Activated CD8-positive, alpha-beta T cell treated with anti-CD3 and anti-CD28 coated beads for 36 hours (primary cell): ENCODE results near the gene ZNF14. TPM values are rescaled to one million over a fixed set of nuclear protein-coding genes. Genes with fewer than 3 reads are reported as not detected.
"Not testable (repeated sequence)": the region's sequence is repeated elsewhere in the genome, so short reads cannot be mapped to it uniquely, and the experiment has no call there.

Experiments used
- ATAC-seq: fragments of 200-7000 bp; cut with Tn5 transposase; one replicate; pipeline ENCODE4 v1.10.0; 2021; ENCODE audit warnings: mild to moderate bottlenecking, moderate library complexity
- CTCF ChIA-PET: fragments of 350-600 bp; sonication (Branson Sonifier 250); formaldehyde crosslinking; loops from one replicate; lab custom pipeline; 2021; ENCODE audit warnings: antibody characterized with exemption; lab: Charles Lee
- POLR2A ChIA-PET: fragments of 350-600 bp; sonication (Branson Sonifier 250); formaldehyde crosslinking; loops from one replicate; lab custom pipeline; 2021; ENCODE audit warnings: antibody characterized with exemption; lab: Charles Lee
- DNase-seq: peaks from one replicate; pipeline ENCODE4 v3.0.0-alpha.2; 2020
- H3K27ac Mint-ChIP-seq: one replicate; pipeline ENCODE4 v1.8.0; 2021; ENCODE audit warnings: mild to moderate bottlenecking, mixed read lengths
- H3K27me3 Mint-ChIP-seq: one replicate; pipeline ENCODE4 v1.8.0; 2021; ENCODE audit warnings: mixed read lengths
- H3K36me3 Mint-ChIP-seq: one replicate; pipeline ENCODE4 v1.8.0; 2021; ENCODE audit warnings: low read depth, mixed read lengths
- H3K4me1 Mint-ChIP-seq: one replicate; pipeline ENCODE4 v1.8.0; 2021; ENCODE audit warnings: low read depth, mixed read lengths
- H3K4me3 Mint-ChIP-seq: one replicate; pipeline ENCODE4 v1.8.0; 2021; ENCODE audit warnings: mild to moderate bottlenecking, moderate library complexity, mixed read lengths
- H3K9me3 Mint-ChIP-seq: one replicate; pipeline ENCODE4 v1.8.0; 2021; ENCODE audit warnings: mixed read lengths
- CTCF ChIP-seq: fragments of 200-600 bp; IDR thresholded peaks from one replicate; pipeline ENCODE4 v1.8.0; 2022; ENCODE audit warnings: antibody characterized with exemption, mild to moderate bottlenecking
- intact Hi-C: fragments of 100-400 bp; cut with micrococcal nuclease; formaldehyde crosslinking; loops from one replicate; pipeline ENCODE4 v1.10.0; 2022
- total RNA-seq, 2 experiments: library from RNA; stranded (reverse); gene quantifications; one replicate each; pipeline ENCODE4 v1.2.3, GENCODE V29; 2021

Gene ZNF14
- total RNA-seq, result 1 to 10 TPM; 8.6 to 9.3 TPM

DNA sequence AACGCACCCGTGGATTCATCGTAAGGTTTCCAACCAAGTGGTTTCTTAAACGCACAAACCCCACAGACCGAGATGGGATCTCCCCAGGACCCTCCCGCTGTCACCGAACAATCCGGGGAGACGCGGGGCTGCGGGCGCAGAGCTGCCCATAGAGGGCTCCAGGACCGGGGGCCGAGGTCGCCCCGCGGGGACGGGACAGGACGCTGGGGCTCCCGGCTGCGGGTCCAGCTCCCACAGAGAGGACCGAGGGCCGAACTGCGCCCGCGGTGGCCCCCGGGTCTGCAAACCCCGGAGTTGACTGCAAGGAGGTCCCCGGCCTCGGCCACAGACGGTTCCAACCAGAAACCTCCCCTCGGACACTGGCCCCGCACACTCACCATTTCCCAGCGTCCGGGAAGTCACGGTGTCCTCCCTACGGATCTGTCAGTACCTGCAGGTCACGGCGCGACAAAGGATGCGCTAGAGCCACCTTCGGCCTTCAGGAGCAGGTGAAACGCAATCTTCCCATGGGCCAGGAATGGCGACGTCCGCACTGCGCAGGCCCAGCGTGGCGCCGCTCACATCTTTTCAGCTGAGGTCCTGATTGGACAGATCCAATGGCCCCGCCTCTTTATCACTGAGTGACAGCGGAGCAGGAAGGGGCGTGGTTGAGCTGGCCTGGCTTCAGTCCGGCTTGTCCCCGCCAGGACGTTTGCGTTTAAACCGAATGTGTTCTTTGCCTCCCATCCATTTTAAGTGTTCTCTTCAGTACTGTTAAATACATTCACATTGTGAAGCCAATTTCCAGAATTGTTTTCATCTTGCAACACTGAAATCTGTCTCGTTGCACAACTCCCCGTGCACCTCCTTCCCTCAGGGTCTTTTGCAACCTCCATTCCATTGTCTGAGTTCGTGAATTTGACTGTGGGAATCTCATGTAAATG is at the start of gene ZNF14:
ZNF14 (minus strand) TSS at position 534 of the 923 bp plus-strand sequence; CDS start at position 380, 154 bp downstream.
- TF ChIP-seq CTCF, result no peak
- CTCF ChIA-PET, result interaction anchor here (0.5 to 1.8 kb wide), 8 partner anchors 11 to 826 kb away, joined by 3 to 5 read pairs (median 3); no protein-coding TSS in a partner anchor

GRCh38 chr19:19781791-19782190 is 48.9 kb upstream of the ZNF14 start:
- ATAC-seq, H3K27me3 Mint-ChIP-seq, H3K4me3 Mint-ChIP-seq, DNase-seq, intact Hi-C loops: not testable (repeated sequence)
- H3K4me1 Mint-ChIP-seq, result peaks cover 60% of the 10 kb centered on the region
- POLR2A ChIA-PET, result interaction anchor here (0.9 to 2.8 kb wide), 5 partner anchors 8 to 118 kb away, joined by 3 to 10 read pairs (median 6); partner anchors contain the start of genes ZNF101 and ZNF506
- H3K27ac Mint-ChIP-seq, result peak overlapping the region; percentile 85
- peaks cover 34% of the 10 kb centered on the region for H3K9me3 Mint-ChIP-seq
- H3K36me3 Mint-ChIP-seq, result peaks cover 87% of the 10 kb centered on the region
- CTCF ChIA-PET, result interaction anchor here (0.6 to 1.2 kb wide), 2 partner anchors 50 to 119 kb away, joined by 3 read pairs; partner anchors contain the start of gene ZNF93

More for the DNA sequence above, at the start of gene ZNF14:
- H3K9me3 Mint-ChIP-seq, result peaks cover 19% of the 10 kb centered on the region
- H3K4me3 Mint-ChIP-seq, result peak within 1 kb of the TSS; percentile 89
- peaks cover 45% of the 10 kb centered on the region for H3K36me3 Mint-ChIP-seq
- intact Hi-C loops, result no loop called here
- peaks cover 20% of the 10 kb centered on the region for H3K4me1 Mint-ChIP-seq
- DNase-seq (peak; percentile 97), ATAC-seq (peak; percentile 100)
- H3K27ac Mint-ChIP-seq, result peak within 1 kb of the TSS; percentile 93
- H3K27me3 Mint-ChIP-seq, result no peaks in the 10 kb centered on the region
- POLR2A ChIA-PET, result interaction anchor here (0.9 to 2.6 kb wide), 9 partner anchors 13 to 89 kb away, joined by 3 to 12 read pairs (median 4); partner anchors contain the start of genes ATP13A1, ZNF101 and ZNF506

- Mint-ChIP-seq H3K9me3 (peaks cover 27% of the 10 kb centered on the region), H3K4me1 (peaks cover 62% of the 10 kb centered on the region)
- POLR2A ChIA-PET, result interaction anchor here (1.1 to 1.2 kb wide), 2 partner anchors 45 to 116 kb away, joined by 3 read pairs; no protein-coding TSS in a partner anchor
These were observed 45.8 kb upstream of the ZNF14 start for GRCh38 chr19:19778666-19779065.

GRCh38 chr19:19777692-19778091 is 44.8 kb upstream of the ZNF14 start:
- ChIA-PET POLR2A (interaction anchor here (1.1 to 3.8 kb wide), 3 partner anchors 44 to 115 kb away, joined by 3 to 18 read pairs (median 3); partner anchors contain the start of gene ZNF506), CTCF (no interaction called here)
- Mint-ChIP-seq H3K27me3 (no peaks in the 10 kb centered on the region), H3K4me1 (peaks cover 57% of the 10 kb centered on the region), H3K4me3 (peak overlapping the region; percentile 97), H3K9me3 (peaks cover 27% of the 10 kb centered on the region), H3K27ac (peak overlapping the region; percentile 94), H3K36me3 (peaks cover 56% of the 10 kb centered on the region)
- intact Hi-C loops, result loop anchor here (2.0 kb wide), 1 partner anchor 39 kb away; no protein-coding TSS in a partner anchor
- ATAC-seq, result no peak
- no peak for TF ChIP-seq CTCF
- no peak for DNase-seq

More at GRCh38 chr19:19778666-19779065, 45.8 kb upstream of the ZNF14 start:
- ATAC-seq (no peak), DNase-seq (no peak)
- CTCF ChIA-PET, result no interaction called here
- Mint-ChIP-seq H3K4me3 (peak overlapping the region; percentile 97), H3K27me3 (no peaks in the 10 kb centered on the region), H3K27ac (peak overlapping the region; percentile 62), H3K36me3 (peaks cover 60% of the 10 kb centered on the region)
- no peak for TF ChIP-seq CTCF
- intact Hi-C loops, result no loop called here
